WERI-Rb-1 (cell line): ENCODE data around the gene GPR146.
A peak's percentile ranks its signal among the peaks of the same experiment; 100 is the strongest.

ENCODE experiments used
- DNase-seq: peaks from one replicate; pipeline ENCODE4 v3.0.0-alpha.2; 2020
- H3K27ac ChIP-seq: fragments of 250-450 bp; sonication (Bioruptor Pico); 2 replicates; pipeline ENCODE4 v1.5.1; 2020; ENCODE audit warnings: mild to moderate bottlenecking, moderate library complexity
- H3K27me3 ChIP-seq: fragments of 250-450 bp; sonication (Bioruptor Pico); 2 replicates; pipeline ENCODE4 v1.5.1; 2021; ENCODE audit warnings: mild to moderate bottlenecking, low read depth, moderate library complexity; ENCODE audit not compliant: insufficient read depth, severe bottlenecking
- H3K36me3 ChIP-seq: fragments of 250-450 bp; sonication (Bioruptor Pico); 2 replicates; pipeline ENCODE4 v1.5.1; 2020; ENCODE audit warnings: mild to moderate bottlenecking, moderate library complexity
- H3K4me3 ChIP-seq: 2 replicates; pipeline ENCODE4 v1.5.1; 2011; ENCODE audit warnings: low read depth, mild to moderate bottlenecking, control low read depth, low read length
- H3K9me3 ChIP-seq: fragments of 250-450 bp; sonication (Bioruptor Pico); 2 replicates; pipeline ENCODE4 v1.5.1; 2021; ENCODE audit warnings: mild to moderate bottlenecking, moderate library complexity; ENCODE audit not compliant: severe bottlenecking
- CTCF ChIP-seq: IDR thresholded peaks from 2 replicates; pipeline ENCODE4 v1.5.1; 2011; ENCODE audit warnings: low read depth, mild to moderate bottlenecking, control low read depth, inconsistent platforms, low read length

The GPR146 gene

DNA sequence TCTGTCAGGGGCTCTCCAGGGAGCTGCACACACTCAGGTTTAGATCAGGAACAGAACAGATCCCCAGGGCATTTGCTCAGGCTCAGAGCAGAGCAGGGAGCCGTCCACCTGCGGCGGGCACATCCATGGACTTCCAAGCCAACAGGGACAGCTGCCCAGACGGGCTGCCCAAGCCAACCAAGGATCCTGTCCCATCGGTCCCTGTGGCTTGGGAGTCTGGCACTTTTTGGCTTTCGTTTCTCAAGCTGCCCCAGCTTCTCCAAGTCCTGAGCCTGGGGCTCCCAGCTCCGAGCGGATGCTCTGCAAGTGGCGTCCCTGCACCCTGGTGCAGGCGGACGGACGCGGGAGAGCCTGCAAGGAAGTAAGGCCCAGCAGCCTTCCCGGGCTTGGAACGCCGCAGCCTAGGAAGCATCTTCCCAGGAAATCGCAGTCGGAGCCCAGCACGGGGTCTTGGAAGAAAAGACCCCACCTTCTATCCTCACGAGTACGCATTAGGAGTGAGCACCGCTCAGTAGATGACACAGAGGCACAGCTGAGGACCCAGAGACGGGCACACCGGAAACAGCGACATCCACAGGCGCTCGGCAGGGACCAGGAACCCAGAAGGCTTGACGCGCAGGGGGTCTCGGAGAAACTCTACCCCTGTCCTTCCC lies 6.0 kb downstream of the GPR146 start:
- H3K36me3 ChIP-seq = no peaks in the 10 kb centered on the region
- no peak for DNase-seq
- no peak for TF ChIP-seq CTCF

DNA sequence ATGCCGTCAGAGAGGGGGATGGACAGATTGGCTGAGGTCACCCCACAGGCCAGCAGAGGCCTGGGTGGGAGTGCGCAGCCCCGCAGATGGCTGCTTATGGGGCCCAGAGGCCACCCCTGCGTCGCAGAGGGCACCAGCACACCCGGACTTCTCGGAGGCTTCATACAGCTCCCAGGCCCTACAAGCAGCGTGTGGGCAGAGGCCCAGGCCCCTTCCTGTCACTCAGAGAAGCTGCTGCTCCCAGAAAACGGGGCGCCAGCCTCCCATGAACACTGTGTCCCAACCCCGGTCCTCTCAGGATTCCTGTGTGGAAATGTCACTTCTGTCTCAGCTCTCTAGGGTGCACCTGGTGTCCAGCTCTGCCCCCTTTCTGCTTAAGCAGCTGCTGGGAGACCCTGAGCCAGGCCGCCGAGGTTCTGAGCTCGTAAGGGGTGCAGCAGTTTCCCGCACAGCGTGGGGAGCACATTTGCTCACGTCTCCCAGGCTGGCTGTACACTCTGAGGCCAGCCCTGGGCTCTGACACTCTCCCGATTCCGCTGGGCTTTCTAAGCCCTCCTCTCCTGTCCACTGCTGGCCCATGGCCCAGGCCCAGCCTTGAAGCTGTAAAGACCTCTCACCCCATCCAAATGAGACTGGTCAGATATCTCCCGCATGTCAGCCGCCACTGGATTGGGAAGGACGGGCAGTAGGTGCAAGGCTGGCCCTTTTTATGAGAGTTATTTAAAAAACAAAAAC lies 6.8 kb downstream of the GPR146 start:
- H3K27me3 ChIP-seq = no peaks in the 10 kb centered on the region
- no peak overlapping the region for H3K27ac ChIP-seq
- H3K36me3 ChIP-seq = no peaks in the 10 kb centered on the region
- no peaks in the 10 kb centered on the region for H3K9me3 ChIP-seq
- no peak for DNase-seq
- TF ChIP-seq CTCF = no peak
- no peak overlapping the region for H3K4me3 ChIP-seq

More for the DNA sequence above, 6.0 kb downstream of the GPR146 start:
- Histone ChIP-seq H3K27me3 (no peaks in the 10 kb centered on the region), H3K4me3 (no peak overlapping the region), H3K9me3 (no peaks in the 10 kb centered on the region), H3K27ac (no peak overlapping the region)

DNA sequence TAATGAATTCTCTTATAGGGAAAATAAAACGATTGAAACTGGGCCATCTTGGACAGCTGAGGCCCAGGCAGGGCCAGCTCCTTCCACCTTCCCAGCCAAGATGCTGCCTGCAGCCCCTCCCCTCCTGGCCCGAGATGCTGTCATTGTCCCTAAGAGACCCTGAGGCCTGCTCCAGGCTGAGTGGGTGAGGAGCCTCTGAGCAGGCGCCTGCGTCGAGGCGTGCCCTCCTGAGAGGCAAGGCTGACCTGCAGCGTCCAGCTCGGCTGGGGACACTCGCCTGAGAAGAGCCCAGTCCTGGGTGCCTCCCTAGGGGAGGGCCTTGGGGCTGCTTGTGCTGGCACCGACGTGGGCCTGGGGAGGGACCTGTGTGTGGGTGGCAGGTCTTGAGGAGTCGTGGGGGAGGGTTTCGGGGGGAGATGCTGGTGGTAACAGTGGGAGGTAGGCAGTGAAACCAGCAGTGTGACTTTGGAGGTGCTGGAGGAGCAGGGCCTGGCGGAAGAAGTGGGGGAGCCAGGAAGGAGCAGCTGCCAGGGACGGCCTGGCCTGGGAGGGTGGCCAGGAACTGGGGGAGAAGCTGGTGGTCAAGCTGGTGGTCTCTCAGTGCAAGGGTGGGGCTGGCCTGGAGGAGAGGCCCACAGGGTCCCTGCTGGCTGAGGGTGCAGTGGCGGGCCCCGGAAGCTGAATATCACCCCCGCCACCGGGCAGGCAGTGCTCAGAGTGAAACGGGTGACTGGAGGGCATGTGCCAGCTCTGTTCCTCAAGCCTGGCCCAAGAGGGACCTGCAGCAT lies 7.9 kb downstream of the GPR146 start:
- no peaks in the 10 kb centered on the region for H3K27me3 ChIP-seq
- no peak overlapping the region for H3K4me3 ChIP-seq
- H3K36me3 ChIP-seq = no peaks in the 10 kb centered on the region; the same call in 1 of the 2 replicates
- no peak for TF ChIP-seq CTCF
- H3K9me3 ChIP-seq = no peaks in the 10 kb centered on the region
- DNase-seq = peak; percentile 68
- no peak overlapping the region for H3K27ac ChIP-seq

DNA sequence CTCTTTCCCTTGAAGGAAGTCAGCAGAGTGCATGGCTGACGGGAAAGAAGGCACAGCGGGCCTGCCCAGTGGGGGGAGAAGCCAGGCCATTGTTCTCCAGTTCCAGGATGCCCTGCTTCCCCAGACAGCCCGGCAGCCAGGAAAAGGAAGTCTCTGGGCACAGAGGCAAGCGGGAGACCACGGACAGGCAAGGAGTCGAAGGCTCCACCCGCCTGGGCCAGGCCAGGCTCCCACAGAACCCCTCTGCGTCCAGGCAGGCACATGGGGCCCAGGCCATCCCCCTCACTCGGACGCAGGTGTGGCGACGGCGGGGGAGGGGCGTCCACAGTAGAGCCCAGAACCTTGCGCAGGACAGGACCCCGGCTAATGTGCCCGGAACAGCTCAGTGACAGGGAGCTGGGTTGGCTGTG lies 8.7 kb downstream of the GPR146 start:
- Histone ChIP-seq H3K9me3 (no peaks in the 10 kb centered on the region), H3K4me3 (no peak overlapping the region), H3K36me3 (peaks cover 5% of the 10 kb centered on the region), H3K27ac (no peak overlapping the region), H3K27me3 (no peaks in the 10 kb centered on the region)
- TF ChIP-seq CTCF = no peak
- DNase-seq = no peak

DNA sequence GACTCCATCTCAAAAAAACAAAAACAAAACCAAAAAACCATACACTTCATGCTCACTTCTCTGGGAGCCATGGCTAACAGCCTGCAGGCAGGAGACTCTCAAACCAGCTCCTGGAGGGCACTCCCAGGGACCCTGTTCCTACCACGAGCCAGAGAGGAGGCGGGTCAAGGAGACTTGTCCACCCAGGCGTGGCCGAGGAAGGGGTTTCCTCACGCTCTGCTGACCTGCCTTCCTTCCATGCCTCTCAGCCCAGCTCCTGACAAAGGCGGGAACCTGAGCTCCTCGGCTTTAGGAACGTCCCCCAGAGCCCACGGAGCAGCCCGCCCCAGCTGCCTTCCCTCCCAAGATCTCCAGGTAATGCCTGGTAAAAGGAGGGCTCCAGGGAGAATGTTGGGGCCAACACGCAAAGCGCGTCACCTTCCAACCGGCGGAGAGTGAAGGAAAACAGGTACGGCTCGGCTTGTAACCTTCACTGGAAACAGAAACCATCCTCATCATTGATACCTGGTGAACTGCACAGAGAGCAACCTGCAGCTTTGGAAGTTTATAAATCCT lies 9.5 kb downstream of the GPR146 start:
- Histone ChIP-seq H3K36me3 (peaks cover 6% of the 10 kb centered on the region), H3K27ac (no peak overlapping the region), H3K27me3 (no peaks in the 10 kb centered on the region), H3K9me3 (no peaks in the 10 kb centered on the region), H3K4me3 (no peak overlapping the region)
- TF ChIP-seq CTCF = no peak
- no peak for DNase-seq
